SK-N-MC (cell line): ENCODE results near the gene ITPR2.

Experiments
- EZH2 ChIP-seq: fragments of 200-600 bp; sonication (generic); IDR thresholded peaks from one replicate; pipeline ENCODE4 v1.6.1; 2017; ENCODE audit warnings: antibody characterized with exemption
- FOXP2 ChIP-seq: optimal IDR thresholded peaks from 2 replicates; pipeline ENCODE3; 2011; ENCODE audit warnings: mild to moderate bottlenecking, moderate library complexity; ENCODE audit not compliant: insufficient read depth; ENCODE audit errors: extremely low read length, control extremely low read depth
- POLR2AphosphoS5 ChIP-seq: IDR thresholded peaks from 2 replicates; pipeline ENCODE4 v1.6.1; 2012; ENCODE audit warnings: mild to moderate bottlenecking, low read depth, low read length, borderline replicate concordance

GRCh38 chr12:26428420-26428819 is 404.6 kb downstream of the ITPR2 start:
- no peak for TF ChIP-seq EZH2
- TF ChIP-seq POLR2AphosphoS5, result no peak
- no peak for TF ChIP-seq FOXP2
